GM12801 (cell line): ENCODE results near the gene CARMIL3.

Experiments
- CTCF ChIP-seq: IDR thresholded peaks from one replicate; pipeline ENCODE4 v1.5.1; 2011; ENCODE audit warnings: control low read depth; ENCODE audit not compliant: insufficient read length; ENCODE audit errors: extremely low read depth

Gene CARMIL3

DNA sequence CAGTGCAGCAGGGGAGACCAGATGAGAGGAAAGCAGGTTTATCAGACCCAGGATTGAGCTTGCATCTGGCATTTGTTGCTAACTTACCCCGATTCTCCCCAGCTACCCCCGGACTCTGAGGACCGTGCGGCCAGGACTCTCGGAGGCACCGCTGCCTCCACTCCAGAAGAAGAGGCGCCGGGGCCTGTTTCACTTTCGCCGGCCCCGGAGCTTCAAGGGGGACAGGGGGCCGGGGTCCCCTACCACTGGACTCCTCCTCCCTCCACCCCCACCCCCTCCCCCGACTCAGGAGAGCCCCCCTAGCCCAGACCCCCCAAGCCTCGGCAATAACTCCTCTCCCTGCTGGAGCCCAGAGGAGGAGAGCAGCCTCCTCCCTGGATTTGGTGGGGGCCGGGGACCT, 13.0 kb downstream of the CARMIL3 start:
- no peak for TF ChIP-seq CTCF

GRCh38 chr14:24065408-24065807, 13.6 kb downstream of the CARMIL3 start:
- no peak for TF ChIP-seq CTCF

DNA sequence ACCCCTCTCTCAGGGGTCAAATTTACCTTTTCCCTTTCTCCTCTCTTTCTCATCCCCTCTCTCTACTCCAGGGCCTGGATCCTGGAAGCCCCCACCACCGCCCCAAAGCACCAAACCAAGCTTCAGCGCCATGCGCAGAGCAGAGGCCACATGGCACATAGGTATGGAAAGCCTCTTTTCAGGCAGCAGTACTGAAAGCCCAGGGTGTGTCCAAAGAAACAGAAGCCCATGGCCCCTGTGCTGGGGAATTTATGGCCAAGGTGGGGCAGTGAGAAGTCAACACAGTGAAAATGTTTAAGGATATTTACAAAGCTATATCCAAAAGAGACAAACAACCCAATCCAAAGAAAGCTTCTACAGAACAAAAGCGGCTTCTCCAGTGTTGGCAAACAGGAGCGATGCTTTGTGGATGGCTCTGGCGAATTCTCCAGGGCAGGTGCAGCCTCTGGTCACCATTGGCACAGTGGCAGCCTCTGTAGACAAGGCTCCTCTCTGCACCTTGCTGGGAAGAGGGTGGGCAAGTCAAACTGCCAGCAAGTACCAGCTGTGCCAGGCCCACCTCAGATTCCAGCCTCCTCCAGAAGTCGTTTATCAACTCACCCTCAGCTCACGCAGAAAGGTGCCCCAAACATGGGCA, 14.8 kb downstream of the CARMIL3 start:
- TF ChIP-seq CTCF, result no peak

DNA sequence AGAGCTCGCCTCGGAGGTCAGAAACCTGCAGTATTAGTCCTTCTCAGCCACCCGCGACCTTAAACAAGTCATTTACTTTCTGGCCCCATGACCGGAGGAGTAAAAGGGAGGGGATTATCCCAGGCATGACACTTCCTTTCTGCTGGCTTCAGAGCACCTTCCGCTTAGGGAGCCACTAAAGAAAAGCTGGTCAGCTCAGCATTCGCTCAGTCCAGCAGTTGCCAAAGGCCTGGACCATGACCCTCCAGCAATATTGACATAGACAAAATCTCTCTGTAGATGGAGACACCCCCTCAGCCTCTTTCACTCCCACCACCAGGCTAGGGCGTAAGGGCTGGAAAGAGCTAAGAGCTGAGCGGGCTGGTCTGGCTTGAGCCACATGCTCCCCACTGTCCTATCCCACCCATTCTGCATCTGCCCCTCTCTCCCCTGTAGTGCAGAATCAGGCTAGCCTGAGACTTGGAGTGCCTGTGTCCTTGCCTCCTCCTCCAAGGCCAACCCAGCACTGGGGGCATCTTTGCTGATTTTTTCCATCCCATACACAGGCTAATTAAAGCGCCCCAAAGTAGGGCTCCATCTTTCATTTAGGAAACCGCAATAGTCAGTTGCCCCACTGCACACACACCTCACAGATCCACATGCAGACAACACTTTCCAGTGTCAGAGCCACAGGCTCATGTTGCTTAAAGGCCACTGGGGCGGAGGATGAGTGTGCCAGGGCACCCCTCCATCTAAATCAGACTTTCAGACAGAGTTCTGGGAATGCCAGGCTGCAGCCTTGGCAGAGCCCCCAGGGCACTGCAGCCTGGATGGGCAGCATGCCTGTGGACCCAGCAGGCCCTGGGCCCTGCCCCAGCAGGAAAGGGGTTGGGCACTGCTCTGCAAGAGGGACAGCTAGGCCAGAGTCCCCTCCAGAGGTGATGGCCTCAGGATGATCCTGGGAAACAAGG, 15.6 kb downstream of the CARMIL3 start:
- TF ChIP-seq CTCF, result no peak

- no peak for TF ChIP-seq CTCF
These were observed 17.1 kb downstream of the CARMIL3 start for GRCh38 chr14:24068711-24069410.

- no peak for TF ChIP-seq CTCF
These were observed 17.6 kb downstream of the CARMIL3 start for GRCh38 chr14:24069411-24069735.
